Measurements from ENCODE around the gene FSIP1. TPM values are rescaled to one million over a fixed set of nuclear protein-coding genes. Genes with fewer than 3 reads are reported as not detected.

Gene FSIP1
- polyA plus RNA-seq, 2 of the 4 experiments (the other 2 are of a cell fraction): 0.71 to 0.93 TPM

DNA sequence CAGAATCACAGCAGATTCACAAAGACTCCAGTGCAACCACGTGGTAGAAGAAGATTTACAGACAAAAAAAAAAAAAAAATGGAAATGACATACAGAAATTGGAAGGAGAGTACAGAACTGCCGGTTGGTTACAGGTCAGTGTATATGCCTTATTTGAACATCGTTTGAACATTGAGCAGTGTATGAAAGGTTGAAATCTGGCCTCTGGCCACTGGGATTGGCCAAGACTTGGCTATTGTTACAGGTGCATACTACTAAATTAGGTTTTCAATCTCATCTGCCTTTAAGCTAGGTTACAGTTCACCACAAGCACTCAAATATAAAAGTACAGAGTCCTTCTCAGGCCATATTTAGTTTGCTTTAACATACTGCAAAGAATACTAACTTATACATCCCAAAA lies 142.0 kb downstream of the FSIP1 start (continued):
- TF ChIP-seq, protein P1, sequence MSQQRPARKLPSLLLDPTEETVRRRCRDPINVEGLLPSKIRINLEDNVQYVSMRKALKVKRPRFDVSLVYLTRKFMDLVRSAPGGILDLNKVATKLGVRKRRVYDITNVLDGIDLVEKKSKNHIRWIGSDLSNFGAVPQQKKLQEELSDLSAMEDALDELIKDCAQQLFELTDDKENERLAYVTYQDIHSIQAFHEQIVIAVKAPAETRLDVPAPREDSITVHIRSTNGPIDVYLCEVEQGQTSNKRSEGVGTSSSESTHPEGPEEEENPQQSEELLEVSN (IDR thresholded peaks at IDR 0.05; ENCODE audit: borderline replicate concordance, low read depth): no peak
- TF ChIP-seq HOXB13 (CRISPR knock-in tag; IDR thresholded peaks at IDR 0.05; ENCODE audit: low read depth) (no peak), ZSCAN20 (CRISPR knock-in tag; IDR thresholded peaks at IDR 0.05) (no peak), NR3C1 (IDR thresholded peaks at IDR 0.05) (no peak), ZC3H11A (IDR thresholded peaks at IDR 0.05) (no peak)

DNA sequence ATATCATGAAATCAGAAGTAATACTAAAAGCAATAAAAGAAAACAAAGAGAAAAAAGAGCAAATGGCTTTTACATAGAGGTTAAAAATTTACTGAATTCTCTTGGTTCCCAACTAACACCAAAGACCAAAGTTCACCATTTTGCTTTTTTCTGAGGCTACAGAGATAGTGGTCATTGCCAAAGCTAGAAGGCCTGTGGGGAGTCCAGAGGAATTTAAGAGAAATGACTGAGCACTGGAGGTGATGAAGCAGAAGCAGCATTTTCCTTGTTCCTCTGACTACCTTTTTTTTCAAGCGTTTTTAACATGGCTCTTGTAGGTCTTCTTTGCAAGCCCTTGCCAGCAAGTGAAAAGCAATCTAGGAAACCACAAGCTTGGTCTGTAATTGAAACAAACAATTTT lies 143.6 kb downstream of the FSIP1 start:
- Histone ChIP-seq H3K27ac (no peak overlapping the region), H3K9me3 (no peaks in the 10 kb centered on the region), H3K4me3 (no peak overlapping the region), H3K4me1 (peaks cover 16% of the 10 kb centered on the region), H3K4me2 (no peak overlapping the region)
- POLR2A ChIA-PET: no interaction called here
- CTCF ChIA-PET: no interaction called here
- WGBS (ENCODE audit: missing lambda C conversion rate): 37% methylated on average over 1 of the region's 1 CpG
- TF ChIP-seq BHLHE40 (IDR thresholded peaks at IDR 0.05; ENCODE audit: low read depth, low read length): no peak
- TF ChIP-seq HEYL (CRISPR knock-in tag; IDR thresholded peaks at IDR 0.05): no peak
- TF ChIP-seq FOSL2 (IDR thresholded peaks at IDR 0.05): no peak
- TF ChIP-seq FOSL2 (CRISPR knock-in tag; IDR thresholded peaks at IDR 0.05): no peak
- TF ChIP-seq, protein P2, sequence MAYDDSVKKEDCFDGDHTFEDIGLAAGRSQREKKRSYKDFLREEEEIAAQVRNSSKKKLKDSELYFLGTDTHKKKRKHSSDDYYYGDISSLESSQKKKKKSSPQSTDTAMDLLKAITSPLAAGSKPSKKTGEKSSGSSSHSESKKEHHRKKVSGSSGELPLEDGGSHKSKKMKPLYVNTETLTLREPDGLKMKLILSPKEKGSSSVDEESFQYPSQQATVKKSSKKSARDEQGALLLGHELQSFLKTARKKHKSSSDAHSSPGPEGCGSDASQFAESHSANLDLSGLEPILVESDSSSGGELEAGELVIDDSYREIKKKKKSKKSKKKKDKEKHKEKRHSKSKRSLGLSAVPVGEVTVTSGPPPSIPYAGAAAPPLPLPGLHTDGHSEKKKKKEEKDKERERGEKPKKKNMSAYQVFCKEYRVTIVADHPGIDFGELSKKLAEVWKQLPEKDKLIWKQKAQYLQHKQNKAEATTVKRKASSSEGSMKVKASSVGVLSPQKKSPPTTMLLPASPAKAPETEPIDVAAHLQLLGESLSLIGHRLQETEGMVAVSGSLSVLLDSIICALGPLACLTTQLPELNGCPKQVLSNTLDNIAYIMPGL (CRISPR knock-in tag; IDR thresholded peaks at IDR 0.05; ENCODE audit: borderline replicate concordance): no peak
- TF ChIP-seq HOXA7 (CRISPR knock-in tag; IDR thresholded peaks at IDR 0.05): no peak
- no peak for TF ChIP-seq CHD2 (IDR thresholded peaks at IDR 0.05; ENCODE audit: low read length, partially characterized antibody)
- no peak for TF ChIP-seq ZSCAN20 (CRISPR knock-in tag; IDR thresholded peaks at IDR 0.05)
- TF ChIP-seq CEBPB (IDR thresholded peaks at IDR 0.05): no peak
- TF ChIP-seq POLR2A (IDR thresholded peaks at IDR 0.05; ENCODE audit: low read length): no peak
- no peak for TF ChIP-seq KDM5A (IDR thresholded peaks at IDR 0.05)
- no peak for TF ChIP-seq JUNB (IDR thresholded peaks at IDR 0.05)
- TF ChIP-seq, protein P3, sequence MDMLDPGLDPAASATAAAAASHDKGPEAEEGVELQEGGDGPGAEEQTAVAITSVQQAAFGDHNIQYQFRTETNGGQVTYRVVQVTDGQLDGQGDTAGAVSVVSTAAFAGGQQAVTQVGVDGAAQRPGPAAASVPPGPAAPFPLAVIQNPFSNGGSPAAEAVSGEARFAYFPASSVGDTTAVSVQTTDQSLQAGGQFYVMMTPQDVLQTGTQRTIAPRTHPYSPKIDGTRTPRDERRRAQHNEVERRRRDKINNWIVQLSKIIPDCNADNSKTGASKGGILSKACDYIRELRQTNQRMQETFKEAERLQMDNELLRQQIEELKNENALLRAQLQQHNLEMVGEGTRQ (IDR thresholded peaks at IDR 0.05): no peak
- no peak for TF ChIP-seq JUN (IDR thresholded peaks at IDR 0.05)
- TF ChIP-seq, protein P4, sequence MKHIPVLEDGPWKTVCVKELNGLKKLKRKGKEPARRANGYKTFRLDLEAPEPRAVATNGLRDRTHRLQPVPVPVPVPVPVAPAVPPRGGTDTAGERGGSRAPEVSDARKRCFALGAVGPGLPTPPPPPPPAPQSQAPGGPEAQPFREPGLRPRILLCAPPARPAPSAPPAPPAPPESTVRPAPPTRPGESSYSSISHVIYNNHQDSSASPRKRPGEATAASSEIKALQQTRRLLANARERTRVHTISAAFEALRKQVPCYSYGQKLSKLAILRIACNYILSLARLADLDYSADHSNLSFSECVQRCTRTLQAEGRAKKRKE (CRISPR knock-in tag; IDR thresholded peaks at IDR 0.05; ENCODE audit: low read depth): no peak
- no peak for TF ChIP-seq POLR2AphosphoS2 (conservative IDR thresholded peaks at IDR 0.05; ENCODE audit: low read length)
- no peak for TF ChIP-seq CBX8 (IDR thresholded peaks at IDR 0.05)
- TF ChIP-seq, protein P5, sequence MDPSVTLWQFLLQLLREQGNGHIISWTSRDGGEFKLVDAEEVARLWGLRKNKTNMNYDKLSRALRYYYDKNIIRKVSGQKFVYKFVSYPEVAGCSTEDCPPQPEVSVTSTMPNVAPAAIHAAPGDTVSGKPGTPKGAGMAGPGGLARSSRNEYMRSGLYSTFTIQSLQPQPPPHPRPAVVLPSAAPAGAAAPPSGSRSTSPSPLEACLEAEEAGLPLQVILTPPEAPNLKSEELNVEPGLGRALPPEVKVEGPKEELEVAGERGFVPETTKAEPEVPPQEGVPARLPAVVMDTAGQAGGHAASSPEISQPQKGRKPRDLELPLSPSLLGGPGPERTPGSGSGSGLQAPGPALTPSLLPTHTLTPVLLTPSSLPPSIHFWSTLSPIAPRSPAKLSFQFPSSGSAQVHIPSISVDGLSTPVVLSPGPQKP (IDR thresholded peaks at IDR 0.05; ENCODE audit: low read depth, low read length): no peak
- TF ChIP-seq, protein P1 (IDR thresholded peaks at IDR 0.05; ENCODE audit: borderline replicate concordance, low read depth): no peak
- DNase-seq (ENCODE audit: low read depth in 1 of 2, low spot score in 1 of 2): no peak
- ATAC-seq: no peak
- no peak for FAIRE-seq
